Keratinocyte (primary cell): ENCODE data around the gene ADGRD1. TPM values are rescaled to one million over a fixed set of nuclear protein-coding genes. Genes with fewer than 3 reads are reported as not detected.

Source experiments
- DNase-seq: peaks from one replicate; pipeline ENCODE4 v3.0.0-alpha.2; 2011; ENCODE audit warnings: low read depth, missing footprints, low spot score
- FAIRE-seq: peaks from 2 replicates; lab custom pipeline; 2011; peaks lifted over from hg19 to GRCh38; lab: Jason Lieb, UNC
- H2AFZ ChIP-seq: 2 replicates; pipeline ENCODE4 v1.6.0; 2012; ENCODE audit warnings: low read length, control low read depth, inconsistent platforms; ENCODE audit not compliant: control insufficient read depth
- H3K27ac ChIP-seq: 2 replicates; pipeline ENCODE4 v1.5.1; 2011; ENCODE audit warnings: low read length; ENCODE audit not compliant: control insufficient read depth, insufficient read depth
- H3K27me3 ChIP-seq: 3 replicates; pipeline ENCODE4 v1.6.0; 2011; ENCODE audit warnings: low read length; ENCODE audit not compliant: control insufficient read depth, insufficient read depth; ENCODE audit errors: extremely low read depth
- H3K36me3 ChIP-seq, 2 experiments: 2 replicates in 1 of 2; 3 replicates in 1 of 2; pipeline ENCODE4 v1.5.1; 2011; ENCODE audit warnings: low read length in 2 of 2, mild to moderate bottlenecking in 1 of 2; ENCODE audit not compliant: control insufficient read depth in 2 of 2, insufficient read depth in 2 of 2; ENCODE audit errors: extremely low read depth in 1 of 2
- H3K4me1 ChIP-seq: 3 replicates; pipeline ENCODE4 v1.5.1; 2011; ENCODE audit warnings: low read length; ENCODE audit not compliant: control insufficient read depth, insufficient read depth; ENCODE audit errors: extremely low read depth
- H3K4me2 ChIP-seq: 3 replicates; pipeline ENCODE4 v1.6.0; 2011; ENCODE audit warnings: low read depth, low read length; ENCODE audit not compliant: control insufficient read depth, insufficient read depth; ENCODE audit errors: extremely low read depth
- H3K4me3 ChIP-seq, 3 experiments: fragments of 200-600 bp in 1 of 3; sonication (generic) in 1 of 3; 2 replicates in 2 of 3; 3 replicates in 1 of 3; pipeline ENCODE4 v1.5.1; 2011 to 2016; ENCODE audit warnings: low read length in 3 of 3, mild to moderate bottlenecking in 3 of 3, control low read depth in 2 of 3, inconsistent platforms in 1 of 3, low read depth in 1 of 3, mixed read lengths in 1 of 3, mixed run types in 1 of 3, moderate library complexity in 1 of 3; ENCODE audit not compliant: control insufficient read depth in 2 of 3, insufficient read depth in 2 of 3; ENCODE audit errors: extremely low read depth in 1 of 3
- H3K79me2 ChIP-seq: 2 replicates; pipeline ENCODE4 v1.6.0; 2012; ENCODE audit warnings: low read length; ENCODE audit not compliant: control insufficient read depth, insufficient read depth
- H3K9ac ChIP-seq: 3 replicates; pipeline ENCODE4 v1.6.0; 2011; ENCODE audit warnings: low read length; ENCODE audit not compliant: control insufficient read depth, insufficient read depth; ENCODE audit errors: extremely low read depth
- H3K9me1 ChIP-seq: 3 replicates; pipeline ENCODE4 v1.6.0; 2011; ENCODE audit warnings: low read length; ENCODE audit not compliant: control insufficient read depth, insufficient read depth; ENCODE audit errors: extremely low read depth
- H3K9me3 ChIP-seq: 2 replicates; pipeline ENCODE4 v1.5.1; 2012; ENCODE audit warnings: low read depth, low read length; ENCODE audit not compliant: control insufficient read depth
- H4K20me1 ChIP-seq: 3 replicates; pipeline ENCODE4 v1.6.0; 2011; ENCODE audit warnings: low read length; ENCODE audit not compliant: control insufficient read depth, insufficient read depth; ENCODE audit errors: extremely low read depth
- EZH2 ChIP-seq: IDR thresholded peaks from one replicate; pipeline ENCODE4 v1.6.1; 2012; ENCODE audit warnings: inconsistent platforms, mild to moderate bottlenecking, low read length, moderate library complexity
- dilution Hi-C: fragments of 300-500 bp; cut with MboI; formaldehyde crosslinking; loops from one replicate; pipeline ENCODE4 v1.7.0; 2020; ENCODE audit warnings: low sequenced_read_pairs; ENCODE audit not compliant: extremely low pct_ligation_motif_present
- polyA plus RNA-seq, 5 experiments: library from polyadenylated mRNA; depleted of rRNA in 3 of 5; stranded (reverse) in 3 of 5; stranded (forward) in 1 of 5; unstranded in 1 of 5; fragments of >200 nt; gene quantifications; 1 replicate in 1 of 5; 2 replicates in 3 of 5; 3 replicates in 1 of 5; pipeline versions ENCODE4 v1.2.1 to v1.2.3, GENCODE V29; 2011 to 2012; ENCODE audit warnings: missing spikeins in 2 of 5, low read depth in 1 of 5, low replicate concordance in 1 of 5
- TF ChIP-seq, protein P1 (sequence below), 3 experiments: IDR thresholded peaks in 1 of 3; conservative IDR thresholded peaks in 1 of 3; optimal IDR thresholded peaks in 1 of 3; 2 replicates in 2 of 3; 3 replicates in 1 of 3; pipeline versions ENCODE3 to v1.5.1; 2011; ENCODE audit warnings: low read length in 3 of 3, mild to moderate bottlenecking in 3 of 3, moderate library complexity in 2 of 3, control low read depth in 1 of 3, inconsistent platforms in 1 of 3; ENCODE audit not compliant: insufficient read depth in 2 of 3; ENCODE audit errors: extremely low read depth in 1 of 3

ADGRD1 gene
- polyA plus RNA-seq, 1 donor (not counting 4 experiments of a cell fraction or from before 2014, with no cell fraction given) = not detected

DNA sequence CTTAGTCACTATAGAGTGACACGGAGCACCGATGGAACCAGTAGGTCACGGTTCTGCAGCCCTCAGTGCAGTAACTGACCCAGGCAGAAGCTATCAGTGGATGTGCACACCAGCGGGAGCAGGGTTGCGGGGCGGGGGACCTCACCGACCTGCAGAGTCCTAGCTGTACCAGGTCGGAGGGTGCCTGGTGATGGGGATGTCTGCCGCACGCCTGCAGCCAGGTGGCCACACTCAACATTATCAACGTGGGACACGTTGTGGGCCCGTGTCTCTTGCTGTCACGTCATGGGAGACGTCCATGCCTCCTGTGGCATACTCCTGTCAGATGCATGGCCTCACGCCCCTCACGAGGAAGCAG, 55.2 kb downstream of the ADGRD1 start:
- H3K27me3 ChIP-seq = no peaks in the 10 kb centered on the region
- no peak overlapping the region for H3K9ac ChIP-seq
- dilution Hi-C loops = no loop called here

GRCh38 chr12:131009595-131010395, 56.1 kb downstream of the ADGRD1 start:
- FAIRE-seq = no peak
- H3K27me3 ChIP-seq = no peaks in the 10 kb centered on the region

More for the DNA sequence above, 55.2 kb downstream of the ADGRD1 start:
- Histone ChIP-seq H3K4me3 (no peak overlapping the region), H3K36me3 (no peaks in the 10 kb centered on the region), H4K20me1 (no peaks in the 10 kb centered on the region), H2AFZ (no peak overlapping the region), H3K79me2 (no peaks in the 10 kb centered on the region), H3K9me1 (no peaks in the 10 kb centered on the region), H3K4me1 (no peaks in the 10 kb centered on the region), H3K9me3 (peaks cover 9% of the 10 kb centered on the region), H3K4me2 (no peak overlapping the region), H3K27ac (no peak overlapping the region)
- FAIRE-seq (no peak), DNase-seq (no peak)
- TF ChIP-seq EZH2 = no peak
- TF ChIP-seq, protein P1, sequence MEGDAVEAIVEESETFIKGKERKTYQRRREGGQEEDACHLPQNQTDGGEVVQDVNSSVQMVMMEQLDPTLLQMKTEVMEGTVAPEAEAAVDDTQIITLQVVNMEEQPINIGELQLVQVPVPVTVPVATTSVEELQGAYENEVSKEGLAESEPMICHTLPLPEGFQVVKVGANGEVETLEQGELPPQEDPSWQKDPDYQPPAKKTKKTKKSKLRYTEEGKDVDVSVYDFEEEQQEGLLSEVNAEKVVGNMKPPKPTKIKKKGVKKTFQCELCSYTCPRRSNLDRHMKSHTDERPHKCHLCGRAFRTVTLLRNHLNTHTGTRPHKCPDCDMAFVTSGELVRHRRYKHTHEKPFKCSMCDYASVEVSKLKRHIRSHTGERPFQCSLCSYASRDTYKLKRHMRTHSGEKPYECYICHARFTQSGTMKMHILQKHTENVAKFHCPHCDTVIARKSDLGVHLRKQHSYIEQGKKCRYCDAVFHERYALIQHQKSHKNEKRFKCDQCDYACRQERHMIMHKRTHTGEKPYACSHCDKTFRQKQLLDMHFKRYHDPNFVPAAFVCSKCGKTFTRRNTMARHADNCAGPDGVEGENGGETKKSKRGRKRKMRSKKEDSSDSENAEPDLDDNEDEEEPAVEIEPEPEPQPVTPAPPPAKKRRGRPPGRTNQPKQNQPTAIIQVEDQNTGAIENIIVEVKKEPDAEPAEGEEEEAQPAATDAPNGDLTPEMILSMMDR (optimal IDR thresholded peaks at IDR 0.05 in 1 of 3, IDR thresholded peaks at IDR 0.05 in 1 of 3, conservative IDR thresholded peaks at IDR 0.05 in 1 of 3; ENCODE audit: extremely low read depth in 1 of 3, insufficient read depth in 2 of 3, low read length in 3 of 3) = no peak

More at GRCh38 chr12:131009595-131010395, 56.1 kb downstream of the ADGRD1 start:
- no peak overlapping the region for H3K27ac ChIP-seq
- H3K4me3 ChIP-seq = no peak overlapping the region
- H4K20me1 ChIP-seq = no peaks in the 10 kb centered on the region
- no peak for DNase-seq
- TF ChIP-seq, protein P1 (optimal IDR thresholded peaks at IDR 0.05 in 1 of 3, IDR thresholded peaks at IDR 0.05 in 1 of 3, conservative IDR thresholded peaks at IDR 0.05 in 1 of 3; ENCODE audit: extremely low read depth in 1 of 3, insufficient read depth in 2 of 3, low read length in 3 of 3) = no peak
- TF ChIP-seq EZH2 = no peak
- H2AFZ ChIP-seq = no peak overlapping the region
- H3K79me2 ChIP-seq = no peaks in the 10 kb centered on the region
- H3K36me3 ChIP-seq = no peaks in the 10 kb centered on the region
- dilution Hi-C loops = no loop called here
- no peak overlapping the region for H3K9ac ChIP-seq
- no peak overlapping the region for H3K4me2 ChIP-seq
- H3K9me1 ChIP-seq = no peaks in the 10 kb centered on the region
- H3K9me3 ChIP-seq = peaks cover 9% of the 10 kb centered on the region
- H3K4me1 ChIP-seq = no peaks in the 10 kb centered on the region
